Mucosa of rectum (tissue), 2 donors: ENCODE measurements around the gene G6PC1.
"Not testable (repeated sequence)": the region's sequence is repeated elsewhere in the genome, so short reads cannot be mapped to it uniquely, and the experiment has no call there.

ENCODE experiments used
- H3K27ac ChIP-seq, 2 donors: one replicate each; pipeline ENCODE4 v1.7.0; 2013; ENCODE audit warnings: inconsistent platforms in 2 of 2, low read depth in 2 of 2, low read length in 2 of 2
- H3K27me3 ChIP-seq, 2 donors: one replicate each; pipeline ENCODE4 v1.7.0; 2013; ENCODE audit warnings: low read length in 2 of 2; ENCODE audit not compliant: control insufficient read depth in 2 of 2, insufficient read depth in 2 of 2
- H3K36me3 ChIP-seq, 2 donors: one replicate each; pipeline ENCODE4 v1.7.0; 2013; ENCODE audit warnings: low read length in 2 of 2; ENCODE audit not compliant: control insufficient read depth in 2 of 2, insufficient read depth in 2 of 2
- H3K4me1 ChIP-seq, 2 donors: one replicate each; pipeline ENCODE4 v1.7.0; 2013; ENCODE audit warnings: low read length in 2 of 2, mild to moderate bottlenecking in 1 of 2; ENCODE audit not compliant: control insufficient read depth in 2 of 2, insufficient read depth in 2 of 2
- H3K4me3 ChIP-seq, 2 donors: one replicate each; pipeline ENCODE4 v1.7.0; 2013; ENCODE audit warnings: low read length in 2 of 2
- H3K9ac ChIP-seq, 2 donors: one replicate each; pipeline ENCODE4 v1.7.0; 2013; ENCODE audit warnings: low read length in 2 of 2, low read depth in 1 of 2, mild to moderate bottlenecking in 1 of 2
- H3K9me3 ChIP-seq, 2 donors: one replicate each; pipeline ENCODE4 v1.7.0; 2013; ENCODE audit warnings: low read length in 2 of 2; ENCODE audit not compliant: control insufficient read depth in 2 of 2
- donor health status: healthy.
- donor health status: Normal muscosa, but diverticular disease.

G6PC1 gene

GRCh38 chr17:42873932-42874695, 26.5 kb upstream of the G6PC1 start:
- H3K27ac ChIP-seq, H3K4me3 ChIP-seq, H3K9ac ChIP-seq, H3K36me3 ChIP-seq, H3K9me3 ChIP-seq, H3K4me1 ChIP-seq: not testable (repeated sequence)
- peaks cover 9 to 17% of the 10 kb centered on the region in 2 donors for H3K27me3 ChIP-seq

- H3K4me1 ChIP-seq: no peaks in the 10 kb centered on the region
- no peak overlapping the region for H3K4me3 ChIP-seq
- H3K27me3 ChIP-seq: peaks cover 9 to 17% of the 10 kb centered on the region in 2 donors
- H3K36me3 ChIP-seq: no peaks in the 10 kb centered on the region
- no peaks in the 10 kb centered on the region for H3K9me3 ChIP-seq
- no peak overlapping the region for H3K9ac ChIP-seq
- no peak overlapping the region for H3K27ac ChIP-seq
Measured at GRCh38 chr17:42877037-42877436, 23.6 kb upstream of the G6PC1 start.

- no peaks in the 10 kb centered on the region for H3K36me3 ChIP-seq
- no peak overlapping the region for H3K4me3 ChIP-seq
- no peak overlapping the region for H3K27ac ChIP-seq
- H3K27me3 ChIP-seq: peaks cover 9 to 17% of the 10 kb centered on the region in 2 donors
- no peak overlapping the region for H3K9ac ChIP-seq
- H3K4me1 ChIP-seq: no peaks in the 10 kb centered on the region
- no peaks in the 10 kb centered on the region for H3K9me3 ChIP-seq
Measured at GRCh38 chr17:42878123-42878880, 22.3 kb upstream of the G6PC1 start.

DNA sequence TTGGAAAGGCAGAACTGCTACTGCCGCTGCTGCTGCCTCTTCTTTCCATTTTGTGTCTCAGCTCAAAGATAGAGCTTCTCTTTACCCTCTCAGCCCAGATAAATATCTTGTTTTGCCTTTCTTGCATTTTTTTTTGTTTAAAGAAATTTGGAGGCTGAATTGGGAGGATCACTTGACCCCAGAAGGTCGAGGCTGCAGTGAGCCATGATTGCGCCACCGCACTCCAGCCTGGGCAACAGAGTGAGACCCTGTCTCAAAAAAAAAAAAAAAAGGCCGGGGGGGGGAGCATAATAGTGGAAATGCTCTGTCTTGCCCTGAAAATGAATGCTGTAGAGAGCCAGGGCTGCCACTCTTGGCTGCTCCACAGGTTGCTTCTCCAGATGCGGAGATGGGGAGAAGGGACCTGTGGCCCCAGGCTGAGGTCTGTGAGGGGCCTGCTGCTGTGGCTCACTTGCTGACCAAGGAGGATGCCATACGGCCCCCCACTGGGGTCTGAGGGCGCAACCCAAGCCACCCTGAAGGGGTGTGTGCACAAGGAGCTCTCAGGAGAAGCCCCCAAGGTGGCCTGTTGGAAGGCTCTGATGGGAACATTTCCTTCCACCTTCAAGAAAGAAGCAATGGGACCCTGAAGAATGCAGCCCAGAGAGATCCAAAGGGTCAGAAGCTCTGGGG, 21.5 kb upstream of the G6PC1 start:
- Histone ChIP-seq H3K4me1 (no peaks in the 10 kb centered on the region), H3K27ac (no peak overlapping the region), H3K9ac (no peak overlapping the region), H3K4me3 (no peak overlapping the region), H3K27me3 (peaks cover 9 to 17% of the 10 kb centered on the region in 2 donors), H3K36me3 (no peaks in the 10 kb centered on the region), H3K9me3 (no peaks in the 10 kb centered on the region)

- no peaks in the 10 kb centered on the region for H3K36me3 ChIP-seq
- no peaks in the 10 kb centered on the region for H3K4me1 ChIP-seq
- H3K9me3 ChIP-seq: no peaks in the 10 kb centered on the region
- H3K9ac ChIP-seq: no peak overlapping the region
- H3K27ac ChIP-seq: no peak overlapping the region
- H3K27me3 ChIP-seq: peaks cover 9 to 20% of the 10 kb centered on the region in 2 donors
- H3K4me3 ChIP-seq: no peak overlapping the region
Measured at GRCh38 chr17:42879596-42879985, 21.0 kb upstream of the G6PC1 start.

DNA sequence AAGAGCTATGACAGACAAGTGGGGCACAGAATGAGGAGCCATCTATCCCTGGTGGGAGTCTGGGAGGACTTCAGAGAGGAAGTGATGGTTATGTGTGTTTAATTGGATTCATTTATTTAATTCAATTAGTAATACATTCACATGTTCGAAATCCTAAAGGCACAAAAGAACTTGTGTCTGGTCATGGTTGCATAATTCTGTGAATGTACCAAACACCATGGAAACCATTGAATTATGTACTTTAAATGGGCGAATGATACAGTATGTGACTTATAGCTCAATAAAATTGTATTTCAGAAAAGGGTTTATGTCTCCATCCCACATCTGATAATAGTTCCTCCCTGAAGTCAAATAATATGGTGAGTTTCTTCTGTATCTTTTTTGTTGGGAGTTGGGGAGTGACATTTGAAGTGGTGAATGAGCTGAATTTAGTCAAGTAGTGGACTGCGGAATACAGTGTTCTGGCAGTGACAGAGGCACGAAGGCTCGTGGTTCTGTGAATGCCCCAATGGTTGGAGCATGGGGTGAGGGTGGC, 19.8 kb upstream of the G6PC1 start:
- H3K36me3 ChIP-seq: no peaks in the 10 kb centered on the region
- H3K9me3 ChIP-seq: no peaks in the 10 kb centered on the region
- H3K4me3 ChIP-seq: no peak overlapping the region
- H3K27me3 ChIP-seq: peaks cover 9 to 18% of the 10 kb centered on the region in 2 donors
- H3K27ac ChIP-seq: no peak overlapping the region
- no peaks in the 10 kb centered on the region for H3K4me1 ChIP-seq
- H3K9ac ChIP-seq: no peak overlapping the region

DNA sequence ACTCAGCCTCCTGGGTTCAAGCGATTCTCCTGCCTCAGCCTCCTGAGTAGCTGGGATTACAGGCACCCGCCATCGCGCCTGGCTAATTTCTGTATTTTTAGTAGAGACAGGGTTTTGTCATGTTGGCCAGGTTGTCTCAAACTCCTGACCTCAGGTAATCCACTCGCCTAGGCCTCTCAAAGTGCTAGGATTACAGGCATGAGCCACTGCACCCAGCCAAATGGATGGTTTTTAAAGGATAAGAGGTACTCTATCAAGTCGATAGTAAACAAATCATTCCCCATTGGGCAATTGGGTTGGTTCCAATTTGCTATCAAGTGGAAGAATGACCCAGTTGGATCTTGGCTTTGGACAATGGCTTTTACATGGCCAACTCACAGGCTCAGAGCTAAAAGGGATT, 18.9 kb upstream of the G6PC1 start:
- H3K4me3 ChIP-seq, H3K9ac ChIP-seq, H3K27ac ChIP-seq, H3K9me3 ChIP-seq, H3K4me1 ChIP-seq, H3K36me3 ChIP-seq: not testable (repeated sequence)
- peaks cover 9 to 18% of the 10 kb centered on the region in 2 donors for H3K27me3 ChIP-seq

- no peak overlapping the region for H3K4me3 ChIP-seq
- H3K9me3 ChIP-seq: no peaks in the 10 kb centered on the region
- H3K9ac ChIP-seq: no peak overlapping the region
- H3K36me3 ChIP-seq: no peaks in the 10 kb centered on the region
- no peaks in the 10 kb centered on the region for H3K4me1 ChIP-seq
- peaks cover 6 to 16% of the 10 kb centered on the region in 2 donors for H3K27me3 ChIP-seq
- no peak overlapping the region for H3K27ac ChIP-seq
Measured at GRCh38 chr17:42882166-42882565, 18.4 kb upstream of the G6PC1 start.

DNA sequence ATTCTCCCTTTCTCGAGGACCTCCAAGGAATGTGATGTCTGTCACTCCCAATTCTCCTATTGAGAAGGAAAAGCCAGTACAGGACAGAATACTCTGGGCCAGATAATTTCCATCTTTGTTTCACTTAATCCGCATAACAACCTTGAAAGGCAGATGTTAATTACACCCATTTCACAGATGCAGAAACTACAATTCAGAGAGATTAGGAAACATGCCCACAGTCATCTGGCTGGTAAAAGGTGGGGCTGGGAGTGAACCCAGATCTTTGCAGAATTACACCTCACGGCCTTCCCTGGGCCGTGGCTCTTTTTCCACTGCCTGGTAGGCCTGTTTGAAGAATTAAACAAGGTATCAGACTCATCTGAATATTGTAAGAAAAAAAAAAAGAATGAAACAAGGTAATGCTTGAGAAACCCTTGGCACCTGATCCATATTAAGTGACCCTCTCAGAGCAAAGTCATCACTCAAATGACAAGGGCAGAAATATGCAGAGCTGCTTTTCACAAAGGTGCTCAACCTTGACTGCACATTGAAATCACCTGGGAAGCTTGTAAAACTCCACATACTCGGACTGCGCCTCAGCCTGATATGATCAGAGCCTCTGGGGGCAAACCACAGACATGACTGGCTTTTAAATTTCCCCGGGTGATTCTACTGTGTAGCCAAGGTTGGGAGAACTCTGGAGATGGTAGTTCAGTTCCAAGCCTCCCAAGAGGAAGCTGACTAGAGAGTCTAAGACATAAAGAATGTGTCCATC, 16.6 kb upstream of the G6PC1 start:
- no peak overlapping the region for H3K4me3 ChIP-seq
- H3K9ac ChIP-seq: no peak overlapping the region
- no peaks in the 10 kb centered on the region for H3K36me3 ChIP-seq
- no peak overlapping the region for H3K27ac ChIP-seq
- H3K4me1 ChIP-seq: no peaks in the 10 kb centered on the region
- H3K27me3 ChIP-seq: peaks cover 0 to 3% of the 10 kb centered on the region in 2 donors
- no peaks in the 10 kb centered on the region for H3K9me3 ChIP-seq
